GM19468 (cell line): Measurements from ENCODE around the gene CAPN12.
A peak's percentile ranks its signal among the peaks of the same experiment; 100 is the strongest.
"Not testable (repeated sequence)": the region's sequence is repeated elsewhere in the genome, so short reads cannot be mapped to it uniquely, and the experiment has no call there.

Source experiments
- ATAC-seq: cut with Tn5 transposase; IDR thresholded peaks from one replicate; pipeline ENCODE4 v1.9.1; 2021; ENCODE audit warnings: mild to moderate bottlenecking, moderate library complexity, moderate number of reproducible peaks; ENCODE audit not compliant: unreplicated experiment; ENCODE audit errors: extremely low read depth

CAPN12 gene

GRCh38 chr19:38771569-38771968, 27.3 kb upstream of the CAPN12 start:
- ATAC-seq = not testable (repeated sequence)

DNA sequence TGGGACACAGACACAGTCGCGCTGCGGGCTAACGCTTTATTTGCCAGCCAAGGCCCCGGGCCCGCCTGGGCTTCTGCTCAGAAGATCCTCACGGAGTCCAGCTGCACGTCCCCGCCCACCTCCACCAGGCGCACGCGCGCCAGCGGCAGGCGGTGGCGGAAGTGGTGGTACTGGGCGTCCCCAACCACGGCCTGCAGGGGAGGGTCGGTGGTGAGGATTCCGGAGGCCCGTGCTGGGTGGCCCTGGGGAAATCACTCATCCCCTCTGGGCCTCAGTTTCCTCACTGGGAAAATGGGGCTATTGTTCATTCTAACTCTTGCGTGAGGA, 26.6 kb upstream of the CAPN12 start:
- not testable (repeated sequence) for ATAC-seq

DNA sequence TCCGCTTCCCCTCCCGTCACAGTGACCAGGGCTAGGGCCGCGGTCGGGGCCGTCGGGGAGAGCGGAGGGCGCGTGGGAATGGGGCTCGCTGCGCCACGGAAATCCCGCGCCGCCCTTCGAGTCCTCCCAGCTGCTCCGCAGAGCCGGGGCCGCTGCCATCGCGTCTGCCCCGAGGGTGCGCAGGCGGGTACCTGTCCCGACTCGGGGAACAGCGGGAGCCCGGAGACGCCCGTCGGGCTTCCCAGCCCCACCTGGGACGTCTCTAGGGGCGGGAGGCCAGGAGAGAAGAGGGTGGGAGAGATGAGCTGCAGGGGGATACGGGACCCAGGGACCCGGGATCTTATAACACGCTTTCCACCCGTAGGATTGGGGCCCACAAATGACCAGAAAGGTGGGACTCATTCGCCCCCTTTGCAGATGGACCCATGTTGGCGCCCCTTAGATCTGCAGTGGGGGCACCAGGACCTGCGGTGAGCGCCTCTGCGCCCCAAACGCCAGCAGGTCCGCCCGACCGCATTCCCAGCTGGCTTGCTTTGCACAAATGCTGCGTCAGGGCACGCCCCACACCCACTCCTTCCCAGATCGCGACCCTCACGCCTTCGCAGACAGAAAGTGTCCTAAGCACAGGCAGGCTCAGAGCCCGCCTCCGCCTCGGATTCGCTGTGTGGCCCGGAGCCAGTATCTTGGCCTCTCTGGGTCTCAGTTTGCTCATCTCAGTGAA, 26.1 kb upstream of the CAPN12 start:
- ATAC-seq = not testable (repeated sequence)

DNA sequence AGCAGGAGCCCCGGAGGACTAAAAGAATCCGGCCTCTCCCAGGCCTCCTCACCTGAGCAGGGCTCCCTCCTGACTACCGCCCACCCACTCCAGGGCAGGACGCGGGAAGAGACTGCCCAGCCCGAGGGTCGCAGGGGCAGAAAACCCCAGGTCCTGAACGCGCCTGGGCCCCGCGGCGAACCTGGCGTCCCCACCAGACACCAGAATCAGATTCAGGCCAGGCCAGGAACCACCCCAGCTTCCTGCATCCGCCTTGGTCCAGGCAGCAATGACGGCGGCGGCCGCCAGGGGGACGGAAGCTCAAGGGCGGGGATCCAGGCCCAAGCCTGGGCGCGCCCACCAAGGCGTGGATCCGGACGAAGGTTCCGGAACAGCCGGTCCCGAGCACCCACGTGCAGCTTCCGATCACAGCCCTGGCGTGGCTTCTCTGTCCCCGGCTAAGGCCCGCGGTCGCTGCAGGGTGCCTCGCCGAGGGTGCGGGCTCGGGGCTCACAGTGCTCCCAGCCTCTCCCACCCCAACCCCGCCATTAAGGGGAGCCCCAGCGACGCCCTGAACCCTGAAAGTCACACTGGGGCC, 25.4 kb upstream of the CAPN12 start:
- peak; percentile 25 for ATAC-seq

DNA sequence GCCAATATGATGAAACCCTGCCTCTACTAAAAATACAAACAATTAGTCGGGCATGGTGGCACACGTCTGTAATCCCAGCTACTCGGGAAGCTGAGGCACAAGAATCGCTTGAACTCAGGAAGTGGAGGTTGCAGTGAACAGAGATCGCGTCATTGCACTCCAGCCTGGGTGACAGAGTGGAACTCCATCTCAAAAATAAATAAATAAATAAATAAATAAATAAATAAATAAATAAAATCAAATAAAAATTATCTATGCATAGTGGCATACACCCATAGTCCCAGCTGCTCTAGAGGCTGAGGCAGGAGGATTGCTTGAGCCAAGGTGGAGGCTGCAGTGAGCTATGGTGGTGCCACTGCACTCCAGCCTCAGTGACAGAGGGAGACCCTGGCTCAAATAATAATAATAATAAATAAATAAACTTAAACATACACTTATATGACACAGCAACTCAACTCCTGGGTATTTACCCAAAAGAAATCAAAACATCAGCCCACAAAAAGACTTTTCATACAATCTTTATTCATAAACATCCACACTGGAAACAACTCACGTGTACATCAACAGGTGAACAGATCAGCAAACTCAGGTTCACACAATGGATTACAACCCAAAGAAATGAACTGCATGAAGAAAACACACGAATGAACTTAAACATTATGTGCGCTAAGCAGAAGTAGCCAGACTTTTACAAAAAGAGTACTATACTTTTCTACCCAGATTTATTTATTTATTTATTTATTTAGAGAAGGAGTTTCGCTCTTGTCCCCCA, 22.2 kb upstream of the CAPN12 start:
- ATAC-seq = no peak

- ATAC-seq = no peak
These were observed 20.9 kb upstream of the CAPN12 start for GRCh38 chr19:38765214-38765613.

DNA sequence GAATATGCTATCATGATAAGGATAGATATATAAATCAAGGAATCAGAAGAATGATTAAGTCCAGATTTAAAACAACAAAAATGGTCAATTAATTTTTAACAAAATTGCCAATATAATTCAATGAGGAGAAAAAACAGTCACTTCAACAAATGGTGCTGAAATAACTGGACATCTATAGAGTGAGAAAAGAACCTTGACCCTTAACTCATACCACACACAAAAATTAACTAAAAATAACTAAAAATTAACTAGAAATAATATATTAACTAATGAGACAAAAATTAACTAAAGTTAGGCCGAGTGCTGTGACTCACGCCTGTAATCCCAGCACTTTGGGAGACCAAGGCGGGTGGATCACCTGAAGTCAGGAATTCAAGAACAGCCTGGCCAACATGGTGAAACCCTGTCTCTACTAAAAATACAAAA, 19.5 kb upstream of the CAPN12 start:
- no peak for ATAC-seq

DNA sequence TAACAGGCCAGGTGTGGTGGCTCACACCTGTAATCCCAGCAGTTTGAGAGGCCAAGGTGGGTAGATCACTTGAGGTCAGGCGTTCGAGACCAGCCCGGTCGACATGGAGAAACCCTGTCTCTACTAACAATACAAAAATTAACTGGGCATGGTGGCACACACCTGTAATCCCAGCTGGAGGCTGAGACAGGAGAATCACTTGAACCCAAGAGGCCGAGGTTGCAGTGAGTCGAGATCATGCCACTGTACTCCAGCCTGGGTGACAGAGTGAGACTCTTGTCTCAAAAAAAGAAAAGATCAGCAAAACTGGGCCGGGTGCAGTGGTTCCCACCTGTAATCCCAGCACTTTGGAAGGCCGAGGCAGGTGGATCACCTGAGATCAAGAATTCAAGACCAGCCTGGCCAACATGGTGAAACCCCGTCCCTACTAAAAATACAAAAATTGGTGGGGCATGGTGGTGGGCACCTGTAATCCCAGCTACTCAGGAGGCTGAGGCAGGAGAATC, 17.7 kb upstream of the CAPN12 start:
- ATAC-seq = not testable (repeated sequence)

DNA sequence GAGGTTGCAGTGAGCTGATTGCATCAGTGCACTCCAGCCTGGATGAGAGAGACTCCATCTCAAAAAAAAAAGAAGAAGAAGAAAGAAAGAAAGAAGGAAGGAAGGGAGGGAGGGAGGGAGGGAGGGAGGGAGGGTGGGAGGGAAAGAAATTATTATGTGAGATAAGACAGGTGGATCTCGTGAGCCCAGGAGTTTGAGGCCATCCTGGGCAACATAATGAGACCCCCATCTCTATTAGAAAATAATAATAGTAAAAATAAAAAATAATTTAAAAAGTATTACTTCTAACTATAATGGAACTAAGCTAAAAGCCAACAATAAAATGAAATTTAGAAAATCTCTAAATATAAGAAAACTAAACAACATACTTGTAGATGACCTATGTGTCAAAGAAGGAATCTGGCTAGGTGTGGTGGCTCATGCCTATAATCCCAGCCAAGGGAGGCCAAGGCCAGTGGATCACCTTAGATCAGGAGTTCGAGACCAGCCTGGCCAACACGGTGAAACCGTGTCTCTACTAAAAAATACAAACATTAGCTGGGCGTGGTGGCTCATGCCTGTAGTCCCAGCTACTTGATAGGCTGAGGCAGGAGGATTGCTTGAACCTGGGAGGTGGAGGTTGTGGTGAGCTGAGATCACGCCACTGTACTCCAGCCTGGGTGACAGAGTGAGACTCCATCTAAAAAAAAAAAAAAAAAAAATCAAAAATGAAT, 16.7 kb upstream of the CAPN12 start:
- ATAC-seq = not testable (repeated sequence)

DNA sequence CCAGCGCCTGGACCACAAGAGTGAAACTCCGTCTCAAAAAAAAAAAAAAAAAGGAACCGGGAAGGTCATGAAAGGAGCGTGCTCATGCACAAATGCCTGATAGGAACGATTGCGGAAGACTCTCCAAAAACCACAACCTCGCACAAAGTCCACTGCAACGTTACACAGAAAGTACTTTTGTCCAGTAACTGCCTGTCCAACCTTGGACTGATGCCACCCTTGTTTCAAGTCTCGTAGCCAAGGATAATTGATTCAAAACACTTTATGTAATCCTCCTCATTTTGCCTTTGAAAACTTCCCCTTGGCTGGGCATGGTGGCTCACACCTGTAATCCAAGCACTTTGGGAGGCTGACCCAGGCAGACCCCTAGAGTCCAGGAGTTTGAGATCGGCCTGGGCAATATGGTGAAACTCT, 15.3 kb upstream of the CAPN12 start:
- ATAC-seq = no peak

- not testable (repeated sequence) for ATAC-seq
These were observed 9.9 kb upstream of the CAPN12 start for GRCh38 chr19:38754196-38754595.

- not testable (repeated sequence) for ATAC-seq
These were observed 9.5 kb upstream of the CAPN12 start for GRCh38 chr19:38753783-38754182.

GRCh38 chr19:38745316-38745715, 1.0 kb upstream of the CAPN12 start:
- ATAC-seq = no peak

DNA sequence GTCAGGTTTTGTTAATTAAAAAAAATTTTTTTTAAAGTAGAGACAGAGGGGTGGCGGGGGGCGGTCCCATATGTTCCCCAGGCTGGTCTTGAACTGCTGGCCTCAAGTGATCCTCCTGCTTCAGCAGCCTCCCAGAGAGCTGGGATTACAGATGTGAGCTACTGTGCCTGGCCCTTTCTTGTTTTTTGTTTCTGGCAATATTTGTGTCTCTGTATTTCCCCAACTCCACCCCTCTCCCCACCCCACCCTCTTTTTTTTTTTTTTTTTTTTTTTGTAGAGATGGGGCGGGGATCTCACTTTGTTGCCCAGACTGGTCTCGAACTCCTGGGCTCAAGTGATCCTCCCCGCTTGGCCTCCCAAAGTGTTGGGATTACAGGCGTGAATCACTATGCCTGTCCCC, 600 bp upstream of the CAPN12 start:
- ATAC-seq = no peak

DNA sequence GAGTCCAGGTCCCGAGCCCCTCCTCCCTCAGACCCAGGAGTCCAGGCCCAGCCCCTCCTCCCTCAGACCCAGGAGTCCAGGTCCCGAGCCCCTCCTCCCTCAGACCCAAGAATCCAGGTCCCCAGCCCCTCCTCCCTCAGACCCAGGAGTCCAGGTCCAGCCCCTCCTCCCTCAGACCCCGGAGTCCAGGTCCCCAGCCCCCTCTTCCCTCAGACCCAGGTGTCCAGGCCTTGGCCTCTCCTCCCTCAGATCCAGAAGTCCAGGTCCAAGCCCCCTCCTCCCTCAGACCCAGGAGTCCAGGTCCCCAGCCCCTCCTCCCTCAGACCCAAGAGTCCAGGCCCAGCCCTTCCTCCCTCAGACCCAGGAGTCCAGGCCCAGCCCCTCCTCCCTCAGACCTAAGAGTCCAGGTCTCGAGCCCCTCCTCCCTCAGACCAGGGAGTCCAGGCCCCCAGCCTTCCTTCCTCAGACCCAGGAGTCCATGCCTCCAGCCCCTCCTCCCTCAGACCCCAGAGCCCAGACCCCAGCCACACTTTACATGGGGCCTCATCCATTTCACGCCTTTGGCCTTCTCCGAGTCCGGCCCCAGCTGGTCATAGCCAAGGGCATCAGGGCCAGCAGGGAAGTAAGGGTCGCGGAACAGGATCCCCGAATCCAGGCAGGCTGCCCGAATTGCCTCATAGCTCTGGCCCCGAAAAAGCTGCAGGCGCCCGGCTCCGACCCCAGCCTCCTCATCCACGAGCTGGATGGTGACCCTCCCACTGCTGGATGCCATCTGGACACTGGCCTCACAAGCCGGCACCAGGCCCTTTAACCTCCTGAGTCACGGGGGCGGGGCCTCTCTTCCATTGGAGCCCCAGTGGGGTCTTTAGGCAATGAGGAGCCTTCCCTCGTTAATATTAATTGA, 628 bp downstream of the CAPN12 start:
- no peak for ATAC-seq

DNA sequence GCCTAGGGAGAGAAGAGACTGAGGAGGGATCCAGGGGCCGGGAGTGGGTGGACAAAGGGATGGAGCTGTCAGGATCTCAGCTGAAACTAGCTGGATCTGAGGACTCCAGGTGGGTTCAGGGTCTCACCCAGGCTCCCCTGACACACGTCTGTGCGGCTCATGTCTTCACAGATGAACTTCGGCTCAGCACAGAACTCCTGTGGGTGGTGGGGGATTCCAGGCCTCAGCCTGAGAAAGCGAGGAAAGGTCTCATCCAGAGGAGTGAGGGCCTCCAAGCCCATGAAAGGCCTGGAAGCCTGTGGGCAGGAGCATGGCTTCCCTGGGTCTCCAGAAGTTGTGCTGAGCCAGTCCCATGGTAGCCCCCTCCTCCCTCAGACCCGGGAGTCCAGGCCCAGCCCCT, 1.4 kb downstream of the CAPN12 start:
- ATAC-seq = no peak

- no peak for ATAC-seq
These were observed 2.0 kb downstream of the CAPN12 start for GRCh38 chr19:38742296-38742695.

DNA sequence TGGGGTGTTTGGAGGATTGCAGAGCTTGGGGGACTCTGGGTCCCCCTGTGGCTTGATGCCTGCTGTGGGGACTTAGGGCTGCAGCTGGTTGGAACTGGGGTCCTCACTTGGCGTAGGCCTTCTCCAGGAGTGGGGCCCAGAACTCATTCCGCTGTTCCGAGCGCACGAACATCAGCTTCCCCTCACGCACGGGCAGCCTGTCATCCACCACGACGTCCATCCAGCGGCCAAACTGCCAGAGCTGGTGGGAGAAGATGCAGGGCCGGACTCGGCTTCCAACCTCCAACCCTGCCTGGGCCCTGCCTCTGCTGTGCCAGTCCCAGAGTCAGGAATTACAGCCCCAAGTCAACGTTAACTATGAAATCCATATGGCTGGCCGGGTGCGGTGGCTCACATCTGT, 2.6 kb downstream of the CAPN12 start:
- no peak for ATAC-seq

DNA sequence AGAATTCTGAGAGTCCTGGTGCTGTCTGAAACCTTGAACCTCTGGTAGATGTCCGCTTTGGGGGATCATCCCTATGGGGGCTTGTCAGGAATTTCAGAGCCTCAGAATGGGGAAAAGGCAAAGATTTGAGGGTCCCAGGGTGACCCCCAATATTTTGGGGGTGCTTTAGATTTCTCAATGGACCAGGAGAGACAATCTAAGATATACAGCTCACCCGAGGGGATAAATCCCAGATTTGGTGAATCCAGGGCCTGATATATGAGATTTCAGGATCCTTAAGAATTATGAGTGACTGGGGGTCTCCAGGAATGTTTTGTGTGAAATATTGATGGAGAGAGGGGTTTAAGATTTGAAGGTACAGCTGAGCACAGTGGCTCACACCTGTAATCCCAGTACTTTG, 3.3 kb downstream of the CAPN12 start:
- no peak for ATAC-seq

- ATAC-seq = no peak
These were observed 4.0 kb downstream of the CAPN12 start for GRCh38 chr19:38740257-38740592.
